GM06990 (cell line): ENCODE results near the gene G3BP1.

Experiments used
- DNase-seq: peaks from one replicate; pipeline ENCODE4 v3.0.0-alpha.2; 2011; ENCODE audit not compliant: insufficient read length; ENCODE audit errors: extremely low read depth
- H3K27me3 ChIP-seq: replicated peaks from 2 replicates; pipeline ENCODE4 v1.6.0; 2011; ENCODE audit warnings: low read length; ENCODE audit not compliant: control insufficient read depth, insufficient read depth
- H3K36me3 ChIP-seq: 2 replicates; pipeline ENCODE4 v1.5.1; 2011; ENCODE audit warnings: low read length; ENCODE audit not compliant: control insufficient read depth, insufficient read depth
- H3K4me3 ChIP-seq: replicated peaks from 2 replicates; pipeline ENCODE4 v1.5.1; 2011; ENCODE audit warnings: low read depth, mild to moderate bottlenecking, control low read depth, low read length
- TF ChIP-seq, protein P1 (sequence below): IDR thresholded peaks from 2 replicates; pipeline ENCODE4 v1.5.1; 2011; ENCODE audit warnings: low read length, control low read depth, mild to moderate bottlenecking, inconsistent platforms; ENCODE audit not compliant: insufficient read depth, poor library complexity, severe bottlenecking

G3BP1 gene

GRCh38 chr5:151740336-151740942 lies 31.3 kb upstream of the G3BP1 start:
- no peak for DNase-seq
- TF ChIP-seq, protein P1, sequence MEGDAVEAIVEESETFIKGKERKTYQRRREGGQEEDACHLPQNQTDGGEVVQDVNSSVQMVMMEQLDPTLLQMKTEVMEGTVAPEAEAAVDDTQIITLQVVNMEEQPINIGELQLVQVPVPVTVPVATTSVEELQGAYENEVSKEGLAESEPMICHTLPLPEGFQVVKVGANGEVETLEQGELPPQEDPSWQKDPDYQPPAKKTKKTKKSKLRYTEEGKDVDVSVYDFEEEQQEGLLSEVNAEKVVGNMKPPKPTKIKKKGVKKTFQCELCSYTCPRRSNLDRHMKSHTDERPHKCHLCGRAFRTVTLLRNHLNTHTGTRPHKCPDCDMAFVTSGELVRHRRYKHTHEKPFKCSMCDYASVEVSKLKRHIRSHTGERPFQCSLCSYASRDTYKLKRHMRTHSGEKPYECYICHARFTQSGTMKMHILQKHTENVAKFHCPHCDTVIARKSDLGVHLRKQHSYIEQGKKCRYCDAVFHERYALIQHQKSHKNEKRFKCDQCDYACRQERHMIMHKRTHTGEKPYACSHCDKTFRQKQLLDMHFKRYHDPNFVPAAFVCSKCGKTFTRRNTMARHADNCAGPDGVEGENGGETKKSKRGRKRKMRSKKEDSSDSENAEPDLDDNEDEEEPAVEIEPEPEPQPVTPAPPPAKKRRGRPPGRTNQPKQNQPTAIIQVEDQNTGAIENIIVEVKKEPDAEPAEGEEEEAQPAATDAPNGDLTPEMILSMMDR = peak; percentile 77
- no peak overlapping the region for H3K4me3 ChIP-seq
- H3K27me3 ChIP-seq = no peaks in the 10 kb centered on the region
- peaks cover 3% of the 10 kb centered on the region for H3K36me3 ChIP-seq

DNA sequence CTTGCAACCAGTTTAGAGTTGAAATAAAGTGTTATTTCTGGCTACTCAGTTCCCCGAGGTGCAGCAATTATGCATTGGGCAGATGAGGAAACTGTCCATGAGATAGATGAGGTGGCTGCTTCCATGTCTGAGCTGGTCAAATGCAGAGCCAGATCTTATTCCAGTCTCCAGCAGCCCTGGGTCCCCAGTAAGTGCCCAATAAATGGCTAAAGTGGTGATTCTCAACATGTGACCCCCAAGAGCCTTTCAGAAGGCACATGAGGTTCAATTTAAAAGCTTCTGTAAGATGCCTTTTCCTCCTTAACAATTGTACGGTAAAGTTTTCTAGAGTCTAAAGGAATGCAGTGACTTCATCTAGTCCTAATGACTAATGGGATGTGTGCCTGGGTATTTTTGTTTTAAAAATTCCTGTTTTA lies 30.8 kb upstream of the G3BP1 start:
- Histone ChIP-seq H3K27me3 (no peaks in the 10 kb centered on the region), H3K4me3 (no peak overlapping the region), H3K36me3 (peaks cover 3% of the 10 kb centered on the region)
- DNase-seq = no peak
- TF ChIP-seq, protein P1 = no peak

DNA sequence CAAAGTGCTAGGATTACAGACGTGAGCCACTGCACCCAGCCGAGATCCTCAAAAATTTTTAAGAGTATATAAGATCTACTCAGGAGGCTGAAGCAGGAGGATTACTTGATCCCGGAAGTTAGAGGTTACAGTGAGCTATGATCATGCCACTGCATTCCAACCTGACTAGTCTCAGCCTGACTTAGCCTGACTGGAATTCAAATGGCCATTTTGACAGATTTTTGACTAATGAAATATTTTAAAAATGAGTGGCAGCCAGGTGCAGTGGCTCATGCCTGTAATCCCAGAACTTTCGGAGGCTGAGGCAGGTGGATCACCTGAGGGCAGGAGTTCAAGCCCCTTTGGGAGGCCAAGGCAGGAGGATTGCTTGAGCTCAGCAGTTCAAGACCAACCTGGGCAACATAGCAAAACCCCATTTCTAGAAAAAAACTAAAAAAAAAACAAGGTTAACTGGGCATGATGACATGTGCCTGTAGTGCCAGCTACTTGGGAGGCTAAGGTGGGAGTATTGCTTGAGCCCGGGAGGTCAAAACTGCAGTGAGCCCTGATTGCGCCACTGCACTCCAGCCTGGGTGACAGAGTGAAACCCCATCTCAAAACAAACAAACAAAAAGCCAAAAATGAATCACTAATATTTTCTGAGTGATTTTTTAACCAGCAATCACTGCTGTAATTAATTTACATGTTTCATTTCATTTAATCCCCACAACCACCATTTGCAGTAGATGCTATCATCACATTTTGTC lies 29.9 kb upstream of the G3BP1 start:
- no peak for DNase-seq
- peaks cover 3% of the 10 kb centered on the region; the same call in 1 of the 2 replicates for H3K36me3 ChIP-seq
- TF ChIP-seq, protein P1 = no peak
- no peaks in the 10 kb centered on the region for H3K27me3 ChIP-seq
- no peak overlapping the region for H3K4me3 ChIP-seq

- H3K4me3 ChIP-seq = no peak overlapping the region
- TF ChIP-seq, protein P1 = peak; percentile 49
- peaks cover 3% of the 10 kb centered on the region; the same call in 1 of the 2 replicates for H3K36me3 ChIP-seq
- no peak for DNase-seq
- H3K27me3 ChIP-seq = no peaks in the 10 kb centered on the region
These were observed 28.9 kb upstream of the G3BP1 start for GRCh38 chr5:151742870-151743294.

DNA sequence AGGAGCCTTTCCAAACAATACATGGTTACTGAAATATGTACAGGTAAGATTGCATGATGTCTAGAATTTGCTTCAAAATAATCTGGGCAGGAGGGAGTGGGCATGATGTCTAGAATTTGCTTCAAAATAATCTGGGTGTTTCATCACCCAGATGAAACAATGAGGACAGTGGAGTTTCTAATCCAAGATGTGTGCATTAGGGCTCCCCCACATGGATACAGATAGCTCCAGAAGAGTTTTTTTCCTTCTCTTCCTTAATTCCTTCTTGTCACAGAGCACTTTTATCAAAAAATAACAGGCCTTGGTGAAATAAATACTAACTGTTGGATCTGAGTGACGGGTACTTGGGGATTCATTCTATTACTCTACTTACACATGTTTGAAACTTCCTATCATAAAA lies 28.2 kb upstream of the G3BP1 start:
- Histone ChIP-seq H3K4me3 (no peak overlapping the region), H3K27me3 (no peaks in the 10 kb centered on the region), H3K36me3 (peaks cover 6% of the 10 kb centered on the region)
- DNase-seq = no peak
- TF ChIP-seq, protein P1 = no peak
